Tibial nerve (tissue), 4 donors: ENCODE measurements around the gene OR6C6. TPM values are rescaled to one million over a fixed set of nuclear protein-coding genes. Genes with fewer than 3 reads are reported as not detected.
"Not testable (repeated sequence)": the region's sequence is repeated elsewhere in the genome, so short reads cannot be mapped to it uniquely, and the experiment has no call there.

ENCODE experiments used
- DNase-seq, 2 donors: peaks; one replicate each; pipeline ENCODE4 v3.0.0-alpha.2; 2019; ENCODE audit warnings: low spot score in 2 of 2
- H3K27ac ChIP-seq, 4 donors: fragments of 200-600 bp; sonication (generic) in 3 of 4; one replicate each; pipeline ENCODE4 v1.5.1; 2017 to 2019; ENCODE audit warnings: mild to moderate bottlenecking in 1 of 4
- H3K27me3 ChIP-seq, 2 donors: fragments of 200-600 bp; sonication (generic) in 1 of 2; one replicate each; pipeline versions ENCODE4 v1.5.1 to v1.6.0; 2017 to 2019
- H3K36me3 ChIP-seq, 3 donors: fragments of 200-600 bp; sonication (generic); one replicate each; pipeline ENCODE4 v1.5.1; 2018 to 2019
- H3K4me1 ChIP-seq, 4 donors: fragments of 200-600 bp; sonication (generic) in 3 of 4; one replicate each; pipeline ENCODE4 v1.5.1; 2017 to 2019
- H3K4me3 ChIP-seq, 4 donors: fragments of 200-600 bp; sonication (generic) in 3 of 4; one replicate each; pipeline ENCODE4 v1.5.1; 2017 to 2019; ENCODE audit warnings: mild to moderate bottlenecking in 1 of 4, moderate library complexity in 1 of 4
- H3K9me3 ChIP-seq, 4 donors: fragments of 200-600 bp; sonication (generic) in 3 of 4; one replicate each; pipeline ENCODE4 v1.5.1; 2017 to 2019
- EP300 ChIP-seq, 2 donors: sonication (generic); formaldehyde crosslinking; IDR thresholded peaks; one replicate each; pipeline ENCODE4 v1.6.1; 2017; ENCODE audit warnings: antibody characterized with exemption in 2 of 2, mild to moderate bottlenecking in 1 of 2
- POLR2A ChIP-seq, 2 donors: fragments of 450-650 bp; IDR thresholded peaks; one replicate each; pipeline ENCODE4 v1.6.1; 2017; ENCODE audit warnings: antibody characterized with exemption in 2 of 2, mild to moderate bottlenecking in 2 of 2, moderate library complexity in 2 of 2
- WGBS, 2 donors: methylation state at CpG; one replicate each; pipeline ENCODE4 v1.1.5; 2018; 5-methylcytosine and 5-hydroxymethylcytosine counted together
- total RNA-seq, 4 donors: library from RNA; depleted of rRNA; stranded (reverse); fragments of >200 nt; gene quantifications; one replicate each; pipeline ENCODE4 v1.1.0, GENCODE V29; 2016
- TF ChIP-seq, protein P1 (sequence below), 5 experiments: fragments of 200-600 bp in 3 of 5; fragments of 450-650 bp in 2 of 5; sonication (generic) in 3 of 5; IDR thresholded peaks; one replicate each; pipeline ENCODE4 v1.5.1; 2016 to 2019; ENCODE audit warnings: antibody characterized with exemption in 5 of 5, mild to moderate bottlenecking in 3 of 5, moderate library complexity in 2 of 5

OR6C6 gene
- not detected for total RNA-seq

GRCh38 chr12:55296469-55296868, at the start of gene OR6C6:
TSS of gene OR6C6 (minus strand) at chr12:55296569. CDS start at chr12:55295232, 1,337 bp downstream.
- 61 to 62% methylated on average over 2 of the region's 2 CpGs for WGBS, 2 donors

GRCh38 chr12:55336002-55336401, 39.6 kb upstream of the OR6C6 start:
- Histone ChIP-seq H3K27ac (no peak overlapping the region), H3K9me3 (no peaks in the 10 kb centered on the region), H3K36me3 (no peaks in the 10 kb centered on the region), H3K27me3 (no peaks in the 10 kb centered on the region), H3K4me3 (no peak overlapping the region), H3K4me1 (no peaks in the 10 kb centered on the region)
- no peak for DNase-seq
- WGBS, 2 donors, result 90 to 91% methylated on average over 10 of the region's 10 CpGs
- no peak for TF ChIP-seq POLR2A (IDR thresholded peaks at IDR 0.05)
- TF ChIP-seq, protein P1, sequence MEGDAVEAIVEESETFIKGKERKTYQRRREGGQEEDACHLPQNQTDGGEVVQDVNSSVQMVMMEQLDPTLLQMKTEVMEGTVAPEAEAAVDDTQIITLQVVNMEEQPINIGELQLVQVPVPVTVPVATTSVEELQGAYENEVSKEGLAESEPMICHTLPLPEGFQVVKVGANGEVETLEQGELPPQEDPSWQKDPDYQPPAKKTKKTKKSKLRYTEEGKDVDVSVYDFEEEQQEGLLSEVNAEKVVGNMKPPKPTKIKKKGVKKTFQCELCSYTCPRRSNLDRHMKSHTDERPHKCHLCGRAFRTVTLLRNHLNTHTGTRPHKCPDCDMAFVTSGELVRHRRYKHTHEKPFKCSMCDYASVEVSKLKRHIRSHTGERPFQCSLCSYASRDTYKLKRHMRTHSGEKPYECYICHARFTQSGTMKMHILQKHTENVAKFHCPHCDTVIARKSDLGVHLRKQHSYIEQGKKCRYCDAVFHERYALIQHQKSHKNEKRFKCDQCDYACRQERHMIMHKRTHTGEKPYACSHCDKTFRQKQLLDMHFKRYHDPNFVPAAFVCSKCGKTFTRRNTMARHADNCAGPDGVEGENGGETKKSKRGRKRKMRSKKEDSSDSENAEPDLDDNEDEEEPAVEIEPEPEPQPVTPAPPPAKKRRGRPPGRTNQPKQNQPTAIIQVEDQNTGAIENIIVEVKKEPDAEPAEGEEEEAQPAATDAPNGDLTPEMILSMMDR (IDR thresholded peaks at IDR 0.05), result no peak
- TF ChIP-seq EP300 (IDR thresholded peaks at IDR 0.05), result no peak

More at GRCh38 chr12:55296469-55296868, at the start of gene OR6C6:
- H3K9me3 ChIP-seq, result no peaks in the 10 kb centered on the region
- no peak within 1 kb of the TSS for H3K27ac ChIP-seq
- no peaks in the 10 kb centered on the region for H3K27me3 ChIP-seq
- TF ChIP-seq, protein P1 (IDR thresholded peaks at IDR 0.05), result no peak
- no peak for TF ChIP-seq POLR2A (IDR thresholded peaks at IDR 0.05)
- no peak for TF ChIP-seq EP300 (IDR thresholded peaks at IDR 0.05)
- no peaks in the 10 kb centered on the region for H3K4me1 ChIP-seq
- no peak within 1 kb of the TSS for H3K4me3 ChIP-seq
- no peak for DNase-seq
- H3K36me3 ChIP-seq, result no peaks in the 10 kb centered on the region

- Histone ChIP-seq H3K9me3 (no peaks in the 10 kb centered on the region), H3K27ac (no peak within 1 kb of the TSS), H3K4me3 (no peak within 1 kb of the TSS), H3K4me1 (no peaks in the 10 kb centered on the region), H3K27me3 (no peaks in the 10 kb centered on the region), H3K36me3 (no peaks in the 10 kb centered on the region)
- no peak for DNase-seq
- 96 to 100% methylated on average over 1 of the region's 1 CpG for WGBS, 2 donors
- TF ChIP-seq POLR2A (IDR thresholded peaks at IDR 0.05) (no peak), EP300 (IDR thresholded peaks at IDR 0.05) (no peak)
- TF ChIP-seq, protein P1 (IDR thresholded peaks at IDR 0.05), result no peak
These were observed 34.1 kb upstream of the OR6C6 start, which contains the start of gene OR6C3 for GRCh38 chr12:55330446-55330845. TSS of gene OR6C3 (plus strand) at chr12:55330746. CDS start at chr12:55331701, 955 bp downstream.

DNA sequence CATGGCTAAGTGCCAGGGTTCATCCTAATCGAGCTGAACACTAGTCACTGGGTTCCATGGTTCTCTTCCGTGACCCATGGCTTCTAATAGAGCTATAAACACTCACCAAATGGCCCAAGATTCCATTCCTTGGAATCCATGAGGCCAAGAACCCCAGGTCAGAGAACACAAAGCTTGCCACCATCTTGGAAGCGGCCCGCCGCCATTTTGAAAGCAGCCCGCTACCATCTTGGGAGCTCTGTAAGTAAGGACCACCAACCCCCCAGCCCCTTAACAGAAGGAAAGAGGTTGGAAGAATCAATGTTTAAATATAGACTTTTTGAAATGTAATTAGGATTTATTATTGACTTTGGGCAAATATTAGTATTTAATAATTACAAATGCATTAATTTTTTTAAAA, 29.4 kb upstream of the OR6C6 start:
- not testable (repeated sequence) for H3K27me3 ChIP-seq, H3K27ac ChIP-seq
- 90 to 91% methylated on average over 6 of the region's 6 CpGs for WGBS, 2 donors

DNA sequence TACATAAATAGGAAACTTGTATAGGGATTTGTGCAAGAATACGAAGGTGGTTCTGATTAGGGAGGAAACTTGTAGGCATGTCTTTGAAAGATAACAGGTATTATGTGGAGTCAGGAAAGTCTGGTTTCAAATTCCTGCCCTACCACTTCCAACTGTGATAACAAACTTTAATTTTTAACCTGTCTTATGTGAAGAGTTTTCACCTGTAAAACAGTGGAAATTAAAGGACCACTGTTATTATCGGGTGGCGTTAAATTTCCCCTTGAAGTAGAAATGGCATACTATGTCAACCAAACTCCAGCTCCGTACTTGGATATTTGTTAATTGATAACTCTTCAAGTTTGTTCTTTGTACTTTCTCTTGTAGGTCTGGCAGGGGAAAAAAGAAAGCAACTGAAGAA, 23.8 kb upstream of the OR6C6 start:
- H3K4me3 ChIP-seq, result no peak overlapping the region
- H3K27me3 ChIP-seq, result no peaks in the 10 kb centered on the region
- H3K9me3 ChIP-seq, result no peaks in the 10 kb centered on the region
- 65 to 84% methylated on average over 4 of the region's 4 CpGs for WGBS, 2 donors
- H3K27ac ChIP-seq, result no peak overlapping the region
- TF ChIP-seq, protein P1 (IDR thresholded peaks at IDR 0.05), result no peak
- no peak for TF ChIP-seq POLR2A (IDR thresholded peaks at IDR 0.05)
- no peak for TF ChIP-seq EP300 (IDR thresholded peaks at IDR 0.05)
- H3K36me3 ChIP-seq, result no peaks in the 10 kb centered on the region
- DNase-seq, result no peak
- H3K4me1 ChIP-seq, result no peaks in the 10 kb centered on the region

More for the DNA sequence above, 29.4 kb upstream of the OR6C6 start:
- H3K9me3 ChIP-seq, H3K36me3 ChIP-seq, H3K4me1 ChIP-seq, H3K4me3 ChIP-seq, DNase-seq: not testable (repeated sequence)

DNA sequence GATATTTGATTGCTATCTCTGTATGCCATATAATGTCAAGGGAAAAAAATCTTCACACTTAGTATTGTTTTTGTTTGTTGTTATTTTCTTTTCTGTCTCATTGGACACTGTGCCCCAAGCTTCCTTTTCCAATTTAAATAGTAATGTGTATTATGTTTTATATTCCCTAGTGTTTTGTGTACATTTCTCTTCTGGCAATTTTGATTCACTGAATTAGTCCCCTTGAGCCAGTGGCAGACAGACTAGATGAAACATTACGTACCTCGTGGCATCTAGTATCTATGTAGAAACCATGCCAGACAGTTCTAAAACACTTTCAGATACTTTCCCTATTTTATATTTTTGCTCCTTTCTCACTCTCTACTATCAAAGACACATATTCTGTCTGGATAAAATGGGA, 17.7 kb upstream of the OR6C6 start, which contains the start of gene OR6C1:
TSS of gene OR6C1 (plus strand) at position 301 of the 400 bp plus-strand sequence. CDS start 6,257 bp downstream, outside the sequence.
- TF ChIP-seq POLR2A (IDR thresholded peaks at IDR 0.05) (no peak), EP300 (IDR thresholded peaks at IDR 0.05) (no peak)
- TF ChIP-seq, protein P1 (IDR thresholded peaks at IDR 0.05), result no peak
- DNase-seq, result no peak
- H3K27me3 ChIP-seq, result no peaks in the 10 kb centered on the region
- H3K4me3 ChIP-seq, result no peak within 1 kb of the TSS
- H3K36me3 ChIP-seq, result no peaks in the 10 kb centered on the region
- WGBS, 2 donors, result 85% methylated on average over 2 of the region's 2 CpGs
- no peak within 1 kb of the TSS for H3K27ac ChIP-seq
- H3K9me3 ChIP-seq, result no peaks in the 10 kb centered on the region
- no peaks in the 10 kb centered on the region for H3K4me1 ChIP-seq
